Suprapubic skin (tissue), 4 donors: ENCODE measurements around the gene THAP11. TPM values are rescaled to one million over a fixed set of nuclear protein-coding genes. Genes with fewer than 3 reads are reported as not detected.

Experiments used
- DNase-seq, 2 donors: peaks; one replicate each; pipeline ENCODE4 v3.0.0-alpha.2; 2019; ENCODE audit warnings: low spot score in 2 of 2
- H3K27ac ChIP-seq: fragments of 200-600 bp; sonication (generic); one replicate; pipeline ENCODE4 v1.5.1; 2019
- H3K27me3 ChIP-seq: fragments of 200-600 bp; sonication (generic); one replicate; pipeline ENCODE4 v1.5.1; 2019
- H3K36me3 ChIP-seq: fragments of 200-600 bp; sonication (generic); one replicate; pipeline ENCODE4 v1.5.1; 2019
- H3K4me1 ChIP-seq: fragments of 200-600 bp; sonication (generic); one replicate; pipeline ENCODE4 v1.5.1; 2019
- H3K4me3 ChIP-seq: fragments of 200-600 bp; sonication (generic); one replicate; pipeline ENCODE4 v1.5.1; 2019; ENCODE audit warnings: mild to moderate bottlenecking
- H3K9me3 ChIP-seq: fragments of 200-600 bp; sonication (generic); one replicate; pipeline ENCODE4 v1.5.1; 2019
- EP300 ChIP-seq: sonication (generic); formaldehyde crosslinking; IDR thresholded peaks from one replicate; pipeline ENCODE4 v1.6.1; 2017; ENCODE audit warnings: antibody characterized with exemption
- POLR2A ChIP-seq, 2 donors: fragments of 450-650 bp; IDR thresholded peaks; one replicate each; pipeline ENCODE4 v1.6.1; 2017; ENCODE audit warnings: antibody characterized with exemption in 2 of 2, mild to moderate bottlenecking in 2 of 2, moderate library complexity in 2 of 2
- POLR2AphosphoS5 ChIP-seq, 3 donors: sonication (generic); formaldehyde crosslinking; IDR thresholded peaks; one replicate each; pipeline ENCODE4 v1.6.1; 2017; ENCODE audit warnings: antibody characterized with exemption in 3 of 3
- WGBS: methylation state at CpG from one replicate; pipeline ENCODE4 v1.1.5; 2018; 5-methylcytosine and 5-hydroxymethylcytosine counted together
- total RNA-seq, 4 donors: library from RNA; depleted of rRNA; stranded (reverse); fragments of >200 nt; gene quantifications; one replicate each; pipeline ENCODE4 v1.1.0, GENCODE V29; 2016
- TF ChIP-seq, protein P1 (sequence below), 2 donors: fragments of 200-600 bp in 1 of 2; fragments of 450-650 bp in 1 of 2; sonication (generic) in 1 of 2; IDR thresholded peaks; one replicate each; pipeline ENCODE4 v1.5.1; 2016 to 2019; ENCODE audit warnings: antibody characterized with exemption in 2 of 2, mild to moderate bottlenecking in 1 of 2, moderate library complexity in 1 of 2

THAP11 gene
- total RNA-seq, 4 donors from 2014 or later: 45.7 to 92.0 (median 76.4) TPM

DNA sequence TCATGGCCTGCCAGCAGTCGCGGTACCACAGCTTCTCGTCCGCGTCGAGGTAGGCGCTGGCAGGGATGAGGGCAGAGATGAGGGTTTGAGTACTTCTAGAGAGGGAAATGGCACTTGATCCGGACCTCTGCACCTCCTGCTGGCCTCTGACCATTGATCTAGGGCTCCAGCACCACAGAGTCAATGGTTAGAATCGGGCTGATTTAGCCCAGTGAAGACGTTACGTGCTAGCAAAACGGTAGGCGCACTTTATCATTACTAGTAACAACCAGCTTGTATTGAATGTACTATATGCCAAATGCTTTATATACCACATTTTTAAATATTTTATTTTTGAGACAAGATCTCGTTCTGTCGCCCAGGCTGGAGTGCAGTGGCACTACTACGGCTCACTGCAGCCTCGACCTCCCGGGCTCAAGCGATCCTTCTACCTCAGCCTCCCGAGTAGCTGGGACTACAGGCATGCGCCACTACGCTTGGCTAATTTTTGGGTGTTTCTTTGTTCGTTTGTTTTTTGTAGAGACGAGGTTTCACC, 34.9 kb upstream of the THAP11 start:
- H3K4me1 ChIP-seq: peaks cover 18% of the 10 kb centered on the region
- H3K36me3 ChIP-seq: peaks cover 5% of the 10 kb centered on the region
- 28% methylated on average over 24 of the region's 24 CpGs for WGBS
- TF ChIP-seq POLR2AphosphoS5 (IDR thresholded peaks at IDR 0.05): no peak
- TF ChIP-seq POLR2A (IDR thresholded peaks at IDR 0.05): no peak
- TF ChIP-seq EP300: no peak
- TF ChIP-seq, protein P1, sequence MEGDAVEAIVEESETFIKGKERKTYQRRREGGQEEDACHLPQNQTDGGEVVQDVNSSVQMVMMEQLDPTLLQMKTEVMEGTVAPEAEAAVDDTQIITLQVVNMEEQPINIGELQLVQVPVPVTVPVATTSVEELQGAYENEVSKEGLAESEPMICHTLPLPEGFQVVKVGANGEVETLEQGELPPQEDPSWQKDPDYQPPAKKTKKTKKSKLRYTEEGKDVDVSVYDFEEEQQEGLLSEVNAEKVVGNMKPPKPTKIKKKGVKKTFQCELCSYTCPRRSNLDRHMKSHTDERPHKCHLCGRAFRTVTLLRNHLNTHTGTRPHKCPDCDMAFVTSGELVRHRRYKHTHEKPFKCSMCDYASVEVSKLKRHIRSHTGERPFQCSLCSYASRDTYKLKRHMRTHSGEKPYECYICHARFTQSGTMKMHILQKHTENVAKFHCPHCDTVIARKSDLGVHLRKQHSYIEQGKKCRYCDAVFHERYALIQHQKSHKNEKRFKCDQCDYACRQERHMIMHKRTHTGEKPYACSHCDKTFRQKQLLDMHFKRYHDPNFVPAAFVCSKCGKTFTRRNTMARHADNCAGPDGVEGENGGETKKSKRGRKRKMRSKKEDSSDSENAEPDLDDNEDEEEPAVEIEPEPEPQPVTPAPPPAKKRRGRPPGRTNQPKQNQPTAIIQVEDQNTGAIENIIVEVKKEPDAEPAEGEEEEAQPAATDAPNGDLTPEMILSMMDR (IDR thresholded peaks at IDR 0.05): no peak
- DNase-seq: no peak
- H3K27ac ChIP-seq: peak overlapping the region; percentile 55
- H3K27me3 ChIP-seq: no peaks in the 10 kb centered on the region
- H3K9me3 ChIP-seq: no peaks in the 10 kb centered on the region
- peak overlapping the region; percentile 95 for H3K4me3 ChIP-seq

- DNase-seq: no peak
- Histone ChIP-seq H3K36me3 (no peaks in the 10 kb centered on the region), H3K27ac (no peak overlapping the region), H3K9me3 (no peaks in the 10 kb centered on the region), H3K27me3 (no peaks in the 10 kb centered on the region), H3K4me1 (peaks cover 14% of the 10 kb centered on the region), H3K4me3 (no peak overlapping the region)
- no peak for TF ChIP-seq POLR2AphosphoS5 (IDR thresholded peaks at IDR 0.05)
- no peak for TF ChIP-seq EP300
- TF ChIP-seq, protein P1 (IDR thresholded peaks at IDR 0.05): no peak
- no peak for TF ChIP-seq POLR2A (IDR thresholded peaks at IDR 0.05)
- 95% methylated on average over 1 of the region's 1 CpG for WGBS
Measured at GRCh38 chr16:67811899-67812298, 30.2 kb upstream of the THAP11 start.

GRCh38 chr16:67814567-67814966, 27.6 kb upstream of the THAP11 start:
- Histone ChIP-seq H3K27ac (no peak overlapping the region), H3K36me3 (no peaks in the 10 kb centered on the region), H3K4me1 (peaks cover 8% of the 10 kb centered on the region), H3K4me3 (no peak overlapping the region), H3K9me3 (no peaks in the 10 kb centered on the region), H3K27me3 (no peaks in the 10 kb centered on the region)
- DNase-seq: no peak
- TF ChIP-seq POLR2AphosphoS5 (IDR thresholded peaks at IDR 0.05) (no peak), EP300 (no peak), POLR2A (IDR thresholded peaks at IDR 0.05) (no peak)
- TF ChIP-seq, protein P1 (IDR thresholded peaks at IDR 0.05): no peak
- 98% methylated on average over 6 of the region's 8 CpGs for WGBS

GRCh38 chr16:67820608-67821259, 21.4 kb upstream of the THAP11 start:
- TF ChIP-seq, protein P1 (IDR thresholded peaks at IDR 0.05): no peak
- TF ChIP-seq EP300: no peak
- TF ChIP-seq POLR2A (IDR thresholded peaks at IDR 0.05): no peak
- no peak for TF ChIP-seq POLR2AphosphoS5 (IDR thresholded peaks at IDR 0.05)
- 95% methylated on average over 9 of the region's 11 CpGs for WGBS
- no peak for DNase-seq
- H3K9me3 ChIP-seq: no peaks in the 10 kb centered on the region
- H3K36me3 ChIP-seq: peaks cover under 1% of the 10 kb centered on the region
- no peak overlapping the region for H3K27ac ChIP-seq
- H3K27me3 ChIP-seq: no peaks in the 10 kb centered on the region
- peaks cover 8% of the 10 kb centered on the region for H3K4me1 ChIP-seq
- no peak overlapping the region for H3K4me3 ChIP-seq

- Histone ChIP-seq H3K4me1 (no peaks in the 10 kb centered on the region), H3K27ac (no peak overlapping the region), H3K36me3 (peaks cover 11% of the 10 kb centered on the region), H3K4me3 (no peak overlapping the region), H3K27me3 (no peaks in the 10 kb centered on the region), H3K9me3 (no peaks in the 10 kb centered on the region)
- no peak for DNase-seq
- no peak for TF ChIP-seq EP300
- TF ChIP-seq POLR2A (IDR thresholded peaks at IDR 0.05): no peak
- TF ChIP-seq, protein P1 (IDR thresholded peaks at IDR 0.05): no peak
- no peak for TF ChIP-seq POLR2AphosphoS5 (IDR thresholded peaks at IDR 0.05)
- 90% methylated on average over 2 of the region's 2 CpGs for WGBS
Measured at GRCh38 chr16:67822511-67822910, 19.6 kb upstream of the THAP11 start.
